Urinary bladder (tissue), 4 donors: ENCODE measurements around the gene TMUB1. TPM values are rescaled to one million over a fixed set of nuclear protein-coding genes. Genes with fewer than 3 reads are reported as not detected.

ENCODE experiments used
- DNase-seq: peaks from one replicate; pipeline ENCODE4 v3.0.0-alpha.2; 2015; ENCODE audit errors: extremely low spot score
- H3K27ac ChIP-seq: one replicate; pipeline ENCODE4 v1.5.1; 2013; ENCODE audit warnings: low read depth, mild to moderate bottlenecking, moderate library complexity
- H3K36me3 ChIP-seq: one replicate; pipeline ENCODE4 v1.6.1; 2013; ENCODE audit warnings: mild to moderate bottlenecking, moderate library complexity; ENCODE audit not compliant: insufficient read depth
- H3K4me1 ChIP-seq: one replicate; pipeline ENCODE4 v1.6.1; 2013; ENCODE audit warnings: mild to moderate bottlenecking, moderate library complexity; ENCODE audit not compliant: insufficient read depth
- H3K4me3 ChIP-seq: one replicate; pipeline ENCODE4 v1.5.1; 2013; ENCODE audit warnings: low read depth, low read length
- WGBS: extraction: QIAGEN DNeasy Blood & Tissue Kit; methylation state at CpG from one replicate; pipeline ENCODE4 v1.1.7; 2013; 5-methylcytosine and 5-hydroxymethylcytosine counted together
- polyA plus RNA-seq: library from polyadenylated mRNA; stranded (reverse); fragments of 200-250 nt; gene quantifications from one replicate; pipeline ENCODE4 v1.2.3, GENCODE V29; 2013
- total RNA-seq: library from RNA; depleted of rRNA; stranded (reverse); fragments of >200 nt; gene quantifications from one replicate; pipeline ENCODE4 v1.2.3, GENCODE V29; 2014
- donor health status: healthy with polysubstance abuse.
- donor health status: healthy.

TMUB1 gene
- total and polyA plus RNA-seq, 2 donors, result 9.7 to 51.9 TPM

DNA sequence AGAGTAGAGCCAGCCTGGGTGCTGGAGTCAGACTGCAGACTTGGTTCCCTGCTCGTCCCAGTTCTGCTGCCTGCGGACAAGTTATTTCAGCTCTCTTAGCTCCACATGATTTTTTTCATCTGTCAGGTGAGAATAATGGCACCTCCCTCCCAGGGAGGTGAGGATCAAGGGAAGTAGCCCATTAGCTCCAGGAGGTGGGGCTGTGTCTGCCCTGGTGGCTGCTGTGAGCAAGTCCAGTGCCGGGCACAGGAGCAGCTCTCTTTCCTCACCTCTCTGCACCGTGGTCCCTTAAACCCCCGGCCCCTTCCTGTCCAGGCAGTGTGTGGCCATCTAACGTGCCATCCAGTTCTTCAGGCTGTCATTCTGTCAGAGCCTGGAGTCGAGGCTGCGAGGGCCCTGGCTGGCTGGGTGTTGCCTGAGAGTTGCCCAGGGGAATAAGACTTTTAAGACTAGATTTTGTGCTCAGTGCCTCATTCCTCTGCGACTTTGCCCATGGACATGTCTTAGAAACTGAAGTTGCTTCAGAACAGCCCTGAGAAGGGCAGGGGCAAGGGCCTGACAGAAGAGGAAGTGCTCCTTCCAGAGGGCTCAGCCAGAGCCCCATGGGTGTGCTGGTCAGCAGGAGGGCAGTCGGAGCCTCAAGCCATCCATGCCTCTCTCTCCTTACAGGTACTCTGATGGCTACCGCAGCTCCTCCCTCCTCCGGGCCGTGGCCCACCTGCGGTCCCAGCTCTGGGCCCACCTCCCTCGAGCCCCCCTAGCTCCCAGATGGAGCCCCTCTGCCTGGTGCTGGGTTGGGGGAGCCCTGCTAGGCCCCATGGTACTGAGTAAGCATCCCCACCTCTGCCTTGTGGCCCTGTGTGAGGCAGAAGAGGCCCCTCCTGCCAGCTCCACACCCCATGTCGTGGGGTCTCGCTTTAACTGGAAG, 50.1 kb downstream of the TMUB1 start:
- 84% methylated on average over 17 of the region's 17 CpGs for WGBS

More for the DNA sequence above, 50.1 kb downstream of the TMUB1 start:
- Histone ChIP-seq H3K27ac (no peak overlapping the region), H3K4me3 (no peak overlapping the region), H3K4me1 (no peaks in the 10 kb centered on the region), H3K36me3 (no peaks in the 10 kb centered on the region)
- DNase-seq, result no peak

Other genes starting within 250 kb of the TMUB1 start
- 0.32 TPM for gene AOC1, start 231.0 kb downstream of the TMUB1 start, total RNA-seq
- not detected for gene AOC1, start 231.0 kb downstream of the TMUB1 start, polyA plus RNA-seq
- 9.9 TPM for gene KCNH2, start 105.2 kb downstream of the TMUB1 start, total RNA-seq
- 48.5 TPM for gene KCNH2, start 105.2 kb downstream of the TMUB1 start, polyA plus RNA-seq
- 6.0 TPM for gene NOS3, start 92.5 kb downstream of the TMUB1 start, total RNA-seq
- gene NOS3, start 92.5 kb downstream of the TMUB1 start, polyA plus RNA-seq, result 15.8 TPM
- gene ATG9B, start 59.0 kb downstream of the TMUB1 start, total RNA-seq, result not detected
- 0.32 TPM for gene ATG9B, start 59.0 kb downstream of the TMUB1 start, polyA plus RNA-seq
- 17.1 TPM for gene ABCB8, start 55.0 kb downstream of the TMUB1 start, total RNA-seq
- 19.4 TPM for gene ABCB8, start 55.0 kb downstream of the TMUB1 start, polyA plus RNA-seq
- 1.1 TPM for gene ASIC3, start 35.0 kb downstream of the TMUB1 start, total RNA-seq
- gene ASIC3, start 35.0 kb downstream of the TMUB1 start, polyA plus RNA-seq, result 2.0 TPM
- 6.7 TPM for gene CDK5, start 25.6 kb downstream of the TMUB1 start, total RNA-seq
- 9.4 TPM for gene CDK5, start 25.6 kb downstream of the TMUB1 start, polyA plus RNA-seq
- 30.6 TPM for gene SLC4A2, start 23.9 kb downstream of the TMUB1 start, total RNA-seq
- 107 TPM for gene SLC4A2, start 23.9 kb downstream of the TMUB1 start, polyA plus RNA-seq
- 42.4 TPM for gene FASTK, start 2.7 kb downstream of the TMUB1 start, total RNA-seq
- 87.8 TPM for gene FASTK, start 2.7 kb downstream of the TMUB1 start, polyA plus RNA-seq
- gene AGAP3, start 3.0 kb upstream of the TMUB1 start, total RNA-seq, result 25.5 TPM
- gene AGAP3, start 3.0 kb upstream of the TMUB1 start, polyA plus RNA-seq, result 77.0 TPM
- gene GBX1, start 84.2 kb upstream of the TMUB1 start, total RNA-seq, result not detected
- not detected for gene GBX1, start 84.2 kb upstream of the TMUB1 start, polyA plus RNA-seq
- gene ASB10, start 103.8 kb upstream of the TMUB1 start, total RNA-seq, result not detected
- gene ASB10, start 103.8 kb upstream of the TMUB1 start, polyA plus RNA-seq, result not detected
- gene H2BK1, start 127.0 kb upstream of the TMUB1 start, total RNA-seq, result not detected
- not detected for gene H2BK1, start 127.0 kb upstream of the TMUB1 start, polyA plus RNA-seq
- 14.1 TPM for gene ABCF2, start 143.7 kb upstream of the TMUB1 start, total RNA-seq
- 29.6 TPM for gene ABCF2, start 143.7 kb upstream of the TMUB1 start, polyA plus RNA-seq
- 25.2 TPM for gene CHPF2, start 149.0 kb upstream of the TMUB1 start, total RNA-seq
- 23.0 TPM for gene CHPF2, start 149.0 kb upstream of the TMUB1 start, polyA plus RNA-seq
- 33.2 TPM for gene SMARCD3, start 165.2 kb upstream of the TMUB1 start, total RNA-seq
- 47.8 TPM for gene SMARCD3, start 165.2 kb upstream of the TMUB1 start, polyA plus RNA-seq